ENCODE results near the gene PARK7.
"Not testable (repeated sequence)": the region's sequence is repeated elsewhere in the genome, so short reads cannot be mapped to it uniquely, and the experiment has no call there.

The PARK7 gene

DNA sequence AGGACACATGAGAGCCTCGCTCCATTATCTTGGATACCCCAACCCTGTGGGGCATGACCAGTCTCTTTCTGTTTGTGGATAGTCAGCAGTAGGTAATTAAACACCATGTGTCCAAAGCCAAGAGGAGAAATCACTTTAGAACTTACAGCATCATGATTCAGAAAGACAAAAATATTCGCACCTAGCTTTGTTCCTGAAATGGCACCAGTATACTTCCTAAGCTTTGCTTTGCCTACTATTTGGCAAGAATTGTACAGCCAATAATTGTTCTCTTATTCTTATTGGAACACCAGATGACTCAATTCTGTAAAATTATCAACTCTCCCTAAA is 45.0 kb upstream of the PARK7 start:
- no peaks in the 10 kb centered on the region for H3K27me3 ChIP-seq (ENCODE audit: insufficient read depth, low read depth)
- H3K4me3 ChIP-seq (IDR thresholded peaks at IDR 0.05; ENCODE audit: insufficient read depth, low read depth, low read length): no peak overlapping the region
- no peaks in the 10 kb centered on the region for H3K4me1 ChIP-seq (ENCODE audit: low read depth, poor library complexity, severe bottlenecking)
- H3K36me3 ChIP-seq (ENCODE audit: insufficient read depth): no peaks in the 10 kb centered on the region
- no peak for TF ChIP-seq CTCF (conservative IDR thresholded peaks at IDR 0.05; ENCODE audit: low read depth, low read length)
- H3K4me2 ChIP-seq: no peak overlapping the region
- no peaks in the 10 kb centered on the region for H4K20me1 ChIP-seq (ENCODE audit: insufficient read depth)
- H3K79me2 ChIP-seq (ENCODE audit: insufficient read depth, low read depth): no peaks in the 10 kb centered on the region
- H3K9ac ChIP-seq: no peak overlapping the region
- no peak overlapping the region for H2AFZ ChIP-seq (ENCODE audit: low read depth)
- H3K27ac ChIP-seq: no peak overlapping the region

GRCh38 chr1:7917971-7918370 is 43.5 kb upstream of the PARK7 start:
- H3K4me3 ChIP-seq (IDR thresholded peaks at IDR 0.05; ENCODE audit: insufficient read depth, low read depth, low read length); H3K27ac ChIP-seq; H3K4me2 ChIP-seq; H3K36me3 ChIP-seq (ENCODE audit: insufficient read depth); H3K27me3 ChIP-seq (ENCODE audit: insufficient read depth, low read depth); H3K9ac ChIP-seq; H3K4me1 ChIP-seq (ENCODE audit: low read depth, poor library complexity, severe bottlenecking); H2AFZ ChIP-seq (ENCODE audit: low read depth); H3K79me2 ChIP-seq (ENCODE audit: insufficient read depth, low read depth); H4K20me1 ChIP-seq (ENCODE audit: insufficient read depth): not testable (repeated sequence)

DNA sequence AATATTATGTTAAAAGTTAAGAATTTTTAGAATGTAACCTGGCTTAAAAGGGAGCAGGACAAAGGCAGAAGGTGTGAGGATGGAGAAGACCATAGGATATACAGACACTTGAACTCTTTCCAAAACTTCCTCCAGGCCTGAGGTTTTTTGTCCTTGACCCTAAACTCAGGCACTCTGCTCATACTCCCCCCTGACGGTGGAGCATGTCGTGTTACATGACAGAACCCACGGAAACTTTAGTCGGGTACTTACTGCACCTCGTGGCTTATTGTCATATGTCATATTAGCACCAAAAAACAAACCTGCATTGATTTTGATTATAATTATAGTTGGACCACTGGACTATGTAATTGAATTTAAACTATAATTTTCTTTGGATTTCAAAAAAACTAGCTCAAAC is 41.6 kb upstream of the PARK7 start:
- Histone ChIP-seq H3K27ac (no peak overlapping the region), H4K20me1 (ENCODE audit: insufficient read depth) (no peaks in the 10 kb centered on the region), H3K4me1 (ENCODE audit: low read depth, poor library complexity, severe bottlenecking) (no peaks in the 10 kb centered on the region), H3K4me3 (IDR thresholded peaks at IDR 0.05; ENCODE audit: insufficient read depth, low read depth, low read length) (no peak overlapping the region), H3K4me2 (no peak overlapping the region), H3K36me3 (ENCODE audit: insufficient read depth) (no peaks in the 10 kb centered on the region), H2AFZ (ENCODE audit: low read depth) (no peak overlapping the region), H3K9ac (no peak overlapping the region), H3K27me3 (ENCODE audit: insufficient read depth, low read depth) (no peaks in the 10 kb centered on the region), H3K79me2 (ENCODE audit: insufficient read depth, low read depth) (no peaks in the 10 kb centered on the region)
- no peak for TF ChIP-seq CTCF (conservative IDR thresholded peaks at IDR 0.05; ENCODE audit: low read depth, low read length)

DNA sequence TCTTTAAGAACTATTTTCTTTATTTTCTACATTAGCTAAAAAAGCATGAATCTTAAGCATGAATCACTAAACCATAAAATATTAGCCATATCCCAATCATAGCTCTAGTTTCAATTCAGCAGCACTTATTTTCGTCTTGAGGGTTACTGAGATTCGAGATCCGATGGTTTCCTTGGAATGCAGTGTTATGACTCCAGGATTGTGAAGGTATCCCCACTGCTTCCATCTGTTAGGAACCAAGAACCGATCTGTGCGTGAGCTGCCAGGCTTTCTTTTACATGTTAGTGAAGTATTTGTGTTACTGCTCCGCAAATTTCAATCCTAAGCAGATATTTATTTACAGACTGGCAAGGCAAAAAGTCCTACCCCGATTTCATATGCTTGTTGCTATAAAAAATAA is 39.7 kb upstream of the PARK7 start:
- Histone ChIP-seq H3K27me3 (ENCODE audit: insufficient read depth, low read depth) (no peaks in the 10 kb centered on the region), H3K4me2 (no peak overlapping the region), H2AFZ (ENCODE audit: low read depth) (no peak overlapping the region), H3K79me2 (ENCODE audit: insufficient read depth, low read depth) (no peaks in the 10 kb centered on the region), H3K36me3 (ENCODE audit: insufficient read depth) (no peaks in the 10 kb centered on the region), H3K4me3 (IDR thresholded peaks at IDR 0.05; ENCODE audit: insufficient read depth, low read depth, low read length) (no peak overlapping the region), H3K27ac (no peak overlapping the region), H4K20me1 (ENCODE audit: insufficient read depth) (no peaks in the 10 kb centered on the region), H3K4me1 (ENCODE audit: low read depth, poor library complexity, severe bottlenecking) (no peaks in the 10 kb centered on the region), H3K9ac (no peak overlapping the region)
- no peak for TF ChIP-seq CTCF (conservative IDR thresholded peaks at IDR 0.05; ENCODE audit: low read depth, low read length)

- no peak overlapping the region for H3K27ac ChIP-seq
- TF ChIP-seq CTCF (conservative IDR thresholded peaks at IDR 0.05; ENCODE audit: low read depth, low read length): no peak
- H3K9ac ChIP-seq: no peak overlapping the region
- H3K4me1 ChIP-seq (ENCODE audit: low read depth, poor library complexity, severe bottlenecking): no peaks in the 10 kb centered on the region
- no peaks in the 10 kb centered on the region for H4K20me1 ChIP-seq (ENCODE audit: insufficient read depth)
- H3K36me3 ChIP-seq (ENCODE audit: insufficient read depth): no peaks in the 10 kb centered on the region
- no peaks in the 10 kb centered on the region for H3K27me3 ChIP-seq (ENCODE audit: insufficient read depth, low read depth)
- no peak overlapping the region for H3K4me2 ChIP-seq
- no peaks in the 10 kb centered on the region for H3K79me2 ChIP-seq (ENCODE audit: insufficient read depth, low read depth)
- no peak overlapping the region for H3K4me3 ChIP-seq (IDR thresholded peaks at IDR 0.05; ENCODE audit: insufficient read depth, low read depth, low read length)
- no peak overlapping the region for H2AFZ ChIP-seq (ENCODE audit: low read depth)
Measured at GRCh38 chr1:7922301-7922700, 39.2 kb upstream of the PARK7 start.

- H3K36me3 ChIP-seq (ENCODE audit: insufficient read depth); H3K4me3 ChIP-seq (IDR thresholded peaks at IDR 0.05; ENCODE audit: insufficient read depth, low read depth, low read length); H3K4me1 ChIP-seq (ENCODE audit: low read depth, poor library complexity, severe bottlenecking); H3K27me3 ChIP-seq (ENCODE audit: insufficient read depth, low read depth); H3K9ac ChIP-seq; H2AFZ ChIP-seq (ENCODE audit: low read depth); H3K4me2 ChIP-seq; H3K79me2 ChIP-seq (ENCODE audit: insufficient read depth, low read depth); H3K27ac ChIP-seq; H4K20me1 ChIP-seq (ENCODE audit: insufficient read depth): not testable (repeated sequence)
Measured at GRCh38 chr1:7927061-7927460, 34.5 kb upstream of the PARK7 start.

All from KMS-11 (cell line).